ENCODE measurements around the gene EXOC3.

EXOC3 gene

GRCh38 chr5:435961-436640 lies 6.9 kb upstream of the EXOC3 start:
- H3K36me3 ChIP-seq (ENCODE audit: insufficient read depth, low read length), result no peaks in the 10 kb centered on the region
- no peak overlapping the region for H3K9ac ChIP-seq (ENCODE audit: low read depth, low read length)
- H3K4me1 ChIP-seq (ENCODE audit: insufficient read depth, low read length), result no peaks in the 10 kb centered on the region
- H3K9me3 ChIP-seq (ENCODE audit: control insufficient read depth, insufficient read depth, low read length), result no peaks in the 10 kb centered on the region

GRCh38 chr5:436641-436975 lies 6.4 kb upstream of the EXOC3 start:
- H3K9ac ChIP-seq (ENCODE audit: low read depth, low read length), result no peak overlapping the region

GRCh38 chr5:437281-437771 lies 5.7 kb upstream of the EXOC3 start:
- Histone ChIP-seq H3K4me1 (ENCODE audit: insufficient read depth, low read length) (no peaks in the 10 kb centered on the region), H3K9ac (ENCODE audit: low read depth, low read length) (no peak overlapping the region), H3K36me3 (ENCODE audit: insufficient read depth, low read length) (no peaks in the 10 kb centered on the region), H3K9me3 (ENCODE audit: control insufficient read depth, insufficient read depth, low read length) (no peaks in the 10 kb centered on the region)

More at GRCh38 chr5:436641-436975, 6.4 kb upstream of the EXOC3 start:
- no peaks in the 10 kb centered on the region for H3K4me1 ChIP-seq (ENCODE audit: insufficient read depth, low read length)
- H3K9me3 ChIP-seq (ENCODE audit: control insufficient read depth, insufficient read depth, low read length), result no peaks in the 10 kb centered on the region
- no peaks in the 10 kb centered on the region for H3K36me3 ChIP-seq (ENCODE audit: insufficient read depth, low read length)

DNA sequence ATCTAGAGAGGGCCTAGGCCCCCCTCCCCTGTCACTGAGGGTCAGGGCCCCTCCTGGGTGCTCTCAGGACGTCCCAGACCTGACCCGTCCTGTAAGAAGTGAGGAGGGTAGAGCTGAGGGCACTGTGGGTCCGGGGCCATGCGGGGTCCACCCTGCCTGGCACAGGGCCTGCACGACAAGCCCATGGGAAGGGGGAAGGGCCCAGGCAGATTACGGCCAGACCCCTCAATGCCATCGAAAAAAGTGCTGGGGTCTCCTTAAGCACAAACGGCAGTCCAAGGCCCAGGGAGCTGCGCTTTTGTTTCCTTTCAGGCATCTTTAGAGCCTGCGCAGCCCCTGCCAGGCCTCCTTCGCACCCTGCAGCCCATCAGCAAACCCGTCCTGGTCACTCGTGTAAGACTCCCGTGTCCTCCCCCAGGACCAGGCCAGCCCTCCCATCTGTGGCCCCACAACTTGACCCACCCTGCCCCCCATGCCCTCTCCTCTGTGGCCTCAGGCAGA lies 4.4 kb upstream of the EXOC3 start:
- H3K9ac ChIP-seq (ENCODE audit: low read depth, low read length), result no peak overlapping the region
- no peaks in the 10 kb centered on the region for H3K36me3 ChIP-seq (ENCODE audit: insufficient read depth, low read length)
- no peaks in the 10 kb centered on the region for H3K9me3 ChIP-seq (ENCODE audit: control insufficient read depth, insufficient read depth, low read length)
- H3K4me1 ChIP-seq (ENCODE audit: insufficient read depth, low read length), result no peaks in the 10 kb centered on the region

- Histone ChIP-seq H3K36me3 (ENCODE audit: insufficient read depth, low read length) (no peaks in the 10 kb centered on the region), H3K9ac (ENCODE audit: low read depth, low read length) (no peak overlapping the region), H3K4me1 (ENCODE audit: insufficient read depth, low read length) (no peaks in the 10 kb centered on the region), H3K9me3 (ENCODE audit: control insufficient read depth, insufficient read depth, low read length) (no peaks in the 10 kb centered on the region)
Observed at GRCh38 chr5:439181-439580, 3.8 kb upstream of the EXOC3 start.

- Histone ChIP-seq H3K4me1 (ENCODE audit: insufficient read depth, low read length) (no peaks in the 10 kb centered on the region), H3K9ac (ENCODE audit: low read depth, low read length) (no peak overlapping the region)
Observed at GRCh38 chr5:439636-440035, 3.3 kb upstream of the EXOC3 start.

GRCh38 chr5:440401-441201 lies 2.4 kb upstream of the EXOC3 start:
- Histone ChIP-seq H3K36me3 (ENCODE audit: insufficient read depth, low read length) (no peaks in the 10 kb centered on the region), H3K9ac (ENCODE audit: low read depth, low read length) (no peak overlapping the region), H3K4me1 (ENCODE audit: insufficient read depth, low read length) (no peaks in the 10 kb centered on the region), H3K9me3 (ENCODE audit: control insufficient read depth, insufficient read depth, low read length) (no peaks in the 10 kb centered on the region)

More at GRCh38 chr5:439636-440035, 3.3 kb upstream of the EXOC3 start:
- Histone ChIP-seq H3K36me3 (ENCODE audit: insufficient read depth, low read length) (no peaks in the 10 kb centered on the region), H3K9me3 (ENCODE audit: control insufficient read depth, insufficient read depth, low read length) (no peaks in the 10 kb centered on the region)

- no peaks in the 10 kb centered on the region for H3K36me3 ChIP-seq (ENCODE audit: insufficient read depth, low read length)
- H3K4me1 ChIP-seq (ENCODE audit: insufficient read depth, low read length), result no peaks in the 10 kb centered on the region
- no peaks in the 10 kb centered on the region for H3K9me3 ChIP-seq (ENCODE audit: control insufficient read depth, insufficient read depth, low read length)
- peak overlapping the region; percentile 87; the same call in 1 of the 2 replicates for H3K9ac ChIP-seq (ENCODE audit: low read depth, low read length)
Observed at GRCh38 chr5:441996-442334, 1.0 kb upstream of the EXOC3 start.

DNA sequence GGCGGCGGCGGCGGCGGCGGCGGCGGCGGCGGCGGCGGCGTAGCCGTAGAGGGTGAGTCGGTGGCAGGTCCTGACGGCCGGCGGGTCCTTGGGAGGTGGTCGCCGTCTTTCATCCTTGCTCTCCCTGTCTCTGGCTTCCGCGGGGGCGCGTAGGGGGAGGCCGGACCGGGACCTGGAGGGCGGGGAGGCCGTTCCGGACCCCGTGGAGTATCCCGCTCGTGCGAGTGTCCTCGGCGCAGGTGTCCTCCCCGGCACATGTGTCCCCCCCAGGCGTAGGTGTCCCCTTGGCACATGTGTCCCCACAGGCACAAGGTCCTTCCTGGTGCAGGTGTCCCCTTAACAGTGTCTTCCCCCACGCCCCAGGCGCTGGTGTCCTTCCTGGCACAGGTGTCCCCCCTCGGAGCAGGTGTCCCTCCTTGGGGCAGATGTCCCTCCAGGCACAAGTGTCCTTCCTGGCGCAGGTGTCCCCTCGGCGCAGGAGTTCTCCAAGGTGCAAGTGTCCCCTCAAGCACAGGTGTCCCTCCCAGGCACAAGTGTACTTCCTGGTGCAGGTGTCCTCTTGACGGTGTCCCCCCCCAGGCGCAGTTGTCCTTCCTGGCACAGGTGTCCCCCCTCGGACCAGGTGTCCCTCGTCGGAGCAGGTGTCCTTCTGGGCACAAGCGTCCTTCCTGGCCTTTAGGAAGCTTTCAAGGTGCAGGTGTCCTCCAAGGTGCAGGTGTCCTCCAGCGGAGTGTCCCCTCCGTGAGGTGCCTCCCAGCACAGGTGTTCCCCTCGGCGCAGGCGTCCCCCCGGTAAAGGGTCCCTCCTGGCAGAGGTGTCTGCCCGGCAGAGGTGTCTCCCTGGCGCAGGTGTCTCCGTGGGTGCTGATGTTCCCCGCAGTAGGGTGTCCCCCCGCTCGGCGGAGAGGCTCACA lies 519 bp downstream of the EXOC3 start:
- peak overlapping the region; percentile 59 for H3K9ac ChIP-seq (ENCODE audit: low read depth, low read length)
- H3K4me1 ChIP-seq (ENCODE audit: insufficient read depth, low read length), result no peaks in the 10 kb centered on the region
- peaks cover 8% of the 10 kb centered on the region for H3K36me3 ChIP-seq (ENCODE audit: insufficient read depth, low read length)
- no peaks in the 10 kb centered on the region for H3K9me3 ChIP-seq (ENCODE audit: control insufficient read depth, insufficient read depth, low read length)

DNA sequence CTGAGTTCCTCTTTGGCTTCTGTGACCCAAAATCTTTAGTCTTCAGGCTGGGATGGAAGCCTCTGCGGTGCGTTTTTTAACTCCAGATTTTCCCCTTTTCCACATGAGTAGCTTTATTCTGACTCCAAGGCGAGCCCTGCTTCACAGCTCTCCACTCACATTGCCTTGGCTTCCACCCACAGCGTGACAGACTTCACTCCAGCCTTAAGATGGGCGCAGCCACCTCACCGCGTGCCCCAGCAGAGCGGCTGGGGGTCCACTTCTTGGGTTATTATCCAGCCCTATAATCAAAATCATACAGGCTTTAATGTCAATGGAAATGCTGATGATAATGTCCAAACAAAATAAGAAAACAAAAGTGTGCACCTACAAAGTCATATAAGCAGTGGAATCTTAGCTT lies 1.2 kb downstream of the EXOC3 start:
- peaks cover 8% of the 10 kb centered on the region for H3K36me3 ChIP-seq (ENCODE audit: insufficient read depth, low read length)
- H3K4me1 ChIP-seq (ENCODE audit: insufficient read depth, low read length), result no peaks in the 10 kb centered on the region
- peak overlapping the region; percentile 59; the same call in 1 of the 2 replicates for H3K9ac ChIP-seq (ENCODE audit: low read depth, low read length)
- H3K9me3 ChIP-seq (ENCODE audit: control insufficient read depth, insufficient read depth, low read length), result no peaks in the 10 kb centered on the region

DNA sequence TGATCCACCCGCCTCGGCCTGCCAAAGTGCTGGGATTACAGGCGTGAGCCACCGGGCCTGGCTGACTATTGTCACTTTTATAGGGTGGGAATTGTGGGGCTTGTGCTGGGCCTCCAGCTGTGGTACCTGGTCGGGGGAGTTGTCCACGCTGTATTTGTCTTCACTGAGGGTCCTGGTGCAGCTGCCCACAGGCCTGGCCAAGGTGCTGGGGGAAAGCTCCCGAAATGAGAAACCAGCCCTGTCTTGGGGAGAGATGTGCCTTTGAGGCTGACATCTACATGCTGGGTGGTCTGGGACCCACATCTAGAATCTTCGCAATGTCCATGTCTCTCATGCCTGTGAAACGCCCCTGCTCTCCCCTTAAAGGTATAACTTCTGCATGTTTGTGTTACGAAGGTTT lies 2.6 kb downstream of the EXOC3 start:
- Histone ChIP-seq H3K4me1 (ENCODE audit: insufficient read depth, low read length) (no peaks in the 10 kb centered on the region), H3K9me3 (ENCODE audit: control insufficient read depth, insufficient read depth, low read length) (no peaks in the 10 kb centered on the region), H3K36me3 (ENCODE audit: insufficient read depth, low read length) (peaks cover 8% of the 10 kb centered on the region), H3K9ac (ENCODE audit: low read depth, low read length) (no peak overlapping the region)

DNA sequence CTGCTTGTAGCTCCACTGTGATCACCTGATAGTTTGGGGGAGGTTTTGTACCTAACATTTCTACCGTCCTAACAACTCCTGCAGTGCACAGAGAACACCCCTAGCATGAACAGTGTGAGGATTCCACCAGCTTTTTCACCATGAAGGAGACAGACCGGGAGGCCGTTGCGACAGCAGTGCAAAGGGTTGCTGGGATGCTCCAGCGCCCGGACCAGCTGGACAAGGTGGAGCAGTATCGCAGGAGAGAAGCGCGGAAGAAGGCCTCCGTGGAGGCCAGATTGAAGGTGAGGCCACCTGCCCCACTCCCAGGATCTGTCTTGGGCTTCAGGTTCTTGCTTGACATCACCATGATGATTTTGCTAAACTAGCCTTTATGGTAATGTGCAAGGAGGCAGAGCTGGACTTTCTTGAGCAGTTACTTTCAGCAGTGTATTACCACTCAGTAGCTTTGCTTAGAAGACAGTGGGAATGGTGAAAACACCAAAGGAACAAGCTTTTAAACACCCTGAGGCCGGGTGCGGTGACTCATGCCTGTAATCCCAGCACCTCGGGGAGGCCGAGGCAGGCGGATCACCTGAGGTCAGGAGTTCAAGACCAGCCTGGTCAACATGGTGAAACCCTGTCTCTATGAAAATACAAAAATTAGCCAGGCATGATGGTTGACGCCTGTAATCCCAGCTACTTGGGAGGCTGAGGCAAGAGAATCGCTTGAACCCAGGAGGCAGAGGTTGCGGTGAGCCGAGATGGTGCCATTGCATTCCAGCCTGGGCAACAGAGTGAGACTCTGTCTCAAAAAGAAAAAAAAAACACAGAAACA lies 3.3 kb downstream of the EXOC3 start:
- H3K4me1 ChIP-seq (ENCODE audit: insufficient read depth, low read length), result no peaks in the 10 kb centered on the region
- H3K9me3 ChIP-seq (ENCODE audit: control insufficient read depth, insufficient read depth, low read length), result peaks cover 1% of the 10 kb centered on the region; the same call in 1 of the 2 replicates
- H3K36me3 ChIP-seq (ENCODE audit: insufficient read depth, low read length), result peaks cover 8% of the 10 kb centered on the region
- no peak overlapping the region for H3K9ac ChIP-seq (ENCODE audit: low read depth, low read length)

GRCh38 chr5:446883-447263 lies 3.9 kb downstream of the EXOC3 start:
- no peak overlapping the region for H3K9ac ChIP-seq (ENCODE audit: low read depth, low read length)
- H3K36me3 ChIP-seq (ENCODE audit: insufficient read depth, low read length), result peaks cover 11% of the 10 kb centered on the region
- H3K4me1 ChIP-seq (ENCODE audit: insufficient read depth, low read length), result no peaks in the 10 kb centered on the region
- H3K9me3 ChIP-seq (ENCODE audit: control insufficient read depth, insufficient read depth, low read length), result peaks cover 5% of the 10 kb centered on the region; the same call in 1 of the 2 replicates
